Fibroblast of mammary gland (primary cell): ENCODE results near the gene MCOLN1.
A peak's percentile ranks its signal among the peaks of the same experiment; 100 is the strongest.

Experiments used
- DNase-seq: peaks from one replicate; pipeline ENCODE4 v3.0.0-alpha.2; 2010; ENCODE audit warnings: low read depth
- H3K4me3 ChIP-seq: 2 replicates; pipeline ENCODE4 v1.5.1; 2011; ENCODE audit warnings: low read depth, mild to moderate bottlenecking, low read length, moderate library complexity; ENCODE audit not compliant: control insufficient read depth
- CTCF ChIP-seq: conservative IDR thresholded peaks from 2 replicates; pipeline ENCODE4 v1.5.1; 2011; ENCODE audit warnings: low read depth, low read length, inconsistent platforms; ENCODE audit not compliant: control insufficient read depth, insufficient read depth

The MCOLN1 gene

GRCh38 chr19:7488736-7489353 lies 33.6 kb upstream of the MCOLN1 start, which contains the start of gene PEX11G:
PEX11G (minus strand) TSS chr19:7489035; CDS start chr19:7489010, 25 bp downstream.
- DNase-seq, result peak; percentile 79
- H3K4me3 ChIP-seq, result peak within 1 kb of the TSS; percentile 76
- no peak for TF ChIP-seq CTCF

DNA sequence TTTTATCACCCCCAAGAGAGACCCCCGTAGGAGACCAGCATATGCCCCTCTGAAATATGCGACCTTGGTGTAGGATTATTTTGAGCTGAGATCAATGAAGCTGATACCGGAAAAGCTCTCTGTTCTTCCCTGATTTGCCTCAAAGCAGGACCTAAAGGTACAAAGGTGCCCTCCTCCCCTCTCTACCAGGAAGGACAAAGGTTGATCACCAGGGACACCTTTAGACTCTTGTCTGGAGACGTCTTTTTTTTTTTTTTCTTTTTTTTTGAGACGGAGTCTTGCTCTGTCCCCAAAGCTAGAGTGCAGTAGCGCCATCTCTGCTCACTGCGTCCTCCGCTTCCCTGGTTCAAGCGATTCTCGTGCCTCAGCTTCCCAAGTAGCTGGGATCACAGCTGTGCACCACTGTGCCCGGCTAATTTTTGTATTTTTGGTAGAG lies 32.8 kb upstream of the MCOLN1 start:
- DNase-seq, result no peak
- TF ChIP-seq CTCF, result no peak
- H3K4me3 ChIP-seq, result no peak overlapping the region

- DNase-seq, result peak; percentile 59
- no peak overlapping the region for H3K4me3 ChIP-seq
- no peak for TF ChIP-seq CTCF
Observed at GRCh38 chr19:7492142-7492541, 30.3 kb upstream of the MCOLN1 start.

GRCh38 chr19:7492558-7492957 lies 29.9 kb upstream of the MCOLN1 start:
- DNase-seq, result no peak
- no peak for TF ChIP-seq CTCF
- H3K4me3 ChIP-seq, result no peak overlapping the region

DNA sequence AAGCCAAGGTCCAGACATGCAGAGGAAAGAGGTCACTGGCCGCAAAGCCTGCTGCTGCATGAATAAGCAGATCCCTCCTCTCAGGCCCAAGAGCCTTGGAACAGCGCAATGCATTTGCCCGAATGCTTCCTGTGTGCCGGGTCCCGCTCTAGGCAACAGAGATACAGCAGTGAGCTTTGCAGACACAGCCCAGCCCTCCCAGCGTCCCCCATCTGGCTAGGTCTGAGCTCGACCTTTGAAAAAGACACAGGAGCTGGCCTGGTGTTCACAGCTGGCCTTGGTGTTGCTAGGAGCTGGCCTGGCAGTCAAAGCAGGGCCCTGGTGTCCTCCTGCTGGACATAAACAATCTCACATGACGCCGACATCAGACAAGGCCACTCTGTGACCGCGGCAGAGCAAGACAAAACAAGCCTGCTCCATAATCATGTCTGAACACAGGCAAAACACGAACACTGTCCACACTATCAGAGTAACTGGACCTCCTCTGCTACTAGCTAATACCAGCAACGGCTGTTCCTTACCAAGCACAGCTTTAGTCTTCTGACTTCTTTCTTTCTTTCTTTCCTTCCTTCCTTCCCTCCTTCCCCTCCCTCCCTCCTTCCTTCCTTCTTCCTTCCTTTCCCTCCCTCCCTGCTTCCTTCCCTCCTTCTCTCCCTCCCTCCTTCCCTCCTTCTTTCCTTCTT lies 27.9 kb upstream of the MCOLN1 start:
- DNase-seq, result peak; percentile 18
- H3K4me3 ChIP-seq, result no peak overlapping the region
- no peak for TF ChIP-seq CTCF

DNA sequence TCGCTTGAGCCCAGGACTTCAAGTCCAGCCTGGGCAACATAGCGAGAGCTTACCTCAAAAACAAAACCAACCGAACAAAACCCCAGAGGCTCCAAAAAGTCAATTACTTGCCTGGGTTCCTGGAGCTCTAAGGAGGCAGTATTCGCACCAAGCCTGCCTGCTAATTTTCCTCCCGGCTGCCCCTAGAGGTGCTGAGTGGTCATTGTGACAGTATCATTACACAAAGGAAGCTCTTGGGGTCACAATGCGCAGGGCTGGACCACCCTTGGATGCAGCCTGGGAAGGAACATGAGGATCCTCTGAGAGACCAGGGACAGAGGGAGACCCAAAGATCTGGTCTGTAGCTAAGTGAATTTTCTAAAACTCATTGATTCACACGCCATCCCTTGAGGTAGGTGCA lies 25.1 kb upstream of the MCOLN1 start:
- no peak overlapping the region for H3K4me3 ChIP-seq
- DNase-seq, result no peak
- peak; percentile 35 for TF ChIP-seq CTCF
